HUES6 (cell line): ENCODE measurements around the gene CERK.

Experiments used
- H3K27ac ChIP-seq: 2 replicates; pipeline ENCODE4 v1.7.0; 2013; ENCODE audit warnings: low read depth, mild to moderate bottlenecking, low read length, inconsistent platforms
- H3K27me3 ChIP-seq: 2 replicates; pipeline ENCODE4 v1.6.1; 2013; ENCODE audit warnings: low read length; ENCODE audit not compliant: control insufficient read depth, insufficient read depth
- H3K36me3 ChIP-seq: 2 replicates; pipeline ENCODE4 v1.6.1; 2013; ENCODE audit warnings: low read length; ENCODE audit not compliant: control insufficient read depth, insufficient read depth
- H3K4me1 ChIP-seq: 2 replicates; pipeline ENCODE4 v1.6.1; 2013; ENCODE audit warnings: low read length; ENCODE audit not compliant: control insufficient read depth, insufficient read depth
- H3K4me3 ChIP-seq: 2 replicates; pipeline ENCODE4 v1.5.1; 2013; ENCODE audit warnings: low read depth, low read length
- H3K9ac ChIP-seq: one replicate; pipeline ENCODE4 v1.6.1; 2013; ENCODE audit warnings: mild to moderate bottlenecking, low read length
- H3K9me3 ChIP-seq: 2 replicates; pipeline ENCODE4 v1.6.1; 2013; ENCODE audit warnings: low read depth, low read length; ENCODE audit not compliant: control insufficient read depth, insufficient read depth

CERK gene

DNA sequence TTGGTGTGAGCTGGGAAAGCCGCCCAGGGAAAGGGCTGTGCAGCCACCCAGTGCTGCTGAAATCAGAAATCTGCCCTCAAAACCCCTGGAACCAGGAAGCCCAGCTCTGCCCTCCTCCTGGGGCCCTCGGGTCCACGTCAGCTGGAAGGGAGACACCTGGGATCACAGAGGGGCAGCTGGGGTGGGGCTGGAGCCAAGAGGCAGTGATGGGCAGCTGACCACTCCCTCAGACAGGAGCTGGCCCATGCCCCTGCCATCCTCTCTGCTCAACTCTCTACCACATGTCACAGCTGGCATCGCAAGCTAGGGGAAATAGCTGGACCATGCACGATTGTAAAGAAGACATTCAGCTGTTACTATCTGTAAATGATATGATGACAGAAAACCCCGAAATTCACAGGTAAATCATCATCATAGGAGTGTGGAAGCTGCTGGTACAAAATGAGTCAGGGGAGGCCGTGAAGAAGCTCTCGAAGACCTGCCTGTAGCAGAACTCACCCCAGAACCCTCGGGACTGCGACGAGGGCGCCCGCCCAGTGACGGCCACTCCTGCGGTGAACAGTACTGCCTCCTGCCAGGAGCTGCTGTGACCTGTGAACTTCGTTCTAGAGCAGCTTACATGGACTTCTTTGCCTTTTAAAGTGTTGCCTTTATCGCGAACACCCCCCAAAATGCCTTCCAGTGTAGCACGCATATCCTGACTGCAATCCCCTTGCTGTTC is 55.9 kb downstream of the CERK start:
- no peak overlapping the region for H3K4me3 ChIP-seq
- no peak overlapping the region for H3K27ac ChIP-seq
- H3K36me3 ChIP-seq, result peaks cover 21% of the 10 kb centered on the region
- no peaks in the 10 kb centered on the region for H3K4me1 ChIP-seq
- H3K9ac ChIP-seq, result no peak overlapping the region
- no peaks in the 10 kb centered on the region for H3K9me3 ChIP-seq
- no peaks in the 10 kb centered on the region for H3K27me3 ChIP-seq

DNA sequence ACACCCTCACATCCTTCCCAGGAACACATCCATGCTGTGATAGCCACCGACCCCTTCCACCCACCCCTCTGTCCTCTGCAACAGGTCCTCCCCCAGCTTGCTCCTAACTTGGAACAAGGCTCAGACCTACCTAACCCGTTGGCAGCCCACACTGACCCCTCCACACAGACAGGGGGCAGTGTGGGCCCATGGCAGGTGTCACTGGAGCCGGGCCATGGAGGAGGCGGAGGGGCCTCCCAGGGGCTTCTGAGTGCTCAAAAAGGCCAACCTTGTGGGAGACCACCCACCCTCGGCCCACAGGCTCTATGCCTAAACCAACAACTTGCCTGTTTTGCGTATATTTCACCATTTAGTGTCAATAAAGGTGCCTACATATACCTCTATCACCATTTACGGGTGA is 57.0 kb downstream of the CERK start:
- Histone ChIP-seq H3K27ac (no peak overlapping the region), H3K36me3 (peaks cover 12% of the 10 kb centered on the region), H3K9ac (no peak overlapping the region), H3K4me1 (no peaks in the 10 kb centered on the region), H3K27me3 (no peaks in the 10 kb centered on the region), H3K4me3 (no peak overlapping the region), H3K9me3 (no peaks in the 10 kb centered on the region)

DNA sequence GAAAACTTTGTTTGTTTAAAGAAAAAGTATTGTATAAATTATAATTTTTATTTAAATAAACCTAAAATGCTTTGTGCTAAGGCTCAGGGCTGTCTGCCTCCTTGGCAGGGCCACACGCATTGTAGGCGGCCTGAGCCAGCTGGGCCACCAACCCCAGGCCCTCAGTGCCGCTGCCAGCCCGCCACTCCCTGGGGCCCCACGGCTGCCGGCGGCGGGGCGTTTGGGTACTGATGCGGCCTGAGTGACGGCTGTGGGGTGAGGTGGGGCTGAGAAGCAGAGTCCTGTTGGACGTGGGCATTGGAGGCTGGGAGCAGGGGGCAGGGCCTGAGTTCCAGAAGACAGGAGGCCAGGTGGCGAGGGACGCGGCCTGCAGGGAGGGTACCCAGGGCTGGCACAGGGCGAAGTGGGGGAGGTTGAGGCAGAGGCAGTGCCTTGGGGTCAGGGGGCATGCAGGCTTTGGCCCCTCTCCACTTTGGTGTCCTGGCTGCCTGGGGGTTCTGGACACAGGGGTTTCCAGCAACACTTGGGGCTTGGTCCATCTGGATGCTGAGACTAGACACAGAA is 58.3 kb downstream of the CERK start:
- Histone ChIP-seq H3K4me3 (no peak overlapping the region), H3K4me1 (no peaks in the 10 kb centered on the region), H3K27me3 (no peaks in the 10 kb centered on the region), H3K9ac (no peak overlapping the region), H3K36me3 (peaks cover 13% of the 10 kb centered on the region), H3K27ac (no peak overlapping the region), H3K9me3 (no peaks in the 10 kb centered on the region)

DNA sequence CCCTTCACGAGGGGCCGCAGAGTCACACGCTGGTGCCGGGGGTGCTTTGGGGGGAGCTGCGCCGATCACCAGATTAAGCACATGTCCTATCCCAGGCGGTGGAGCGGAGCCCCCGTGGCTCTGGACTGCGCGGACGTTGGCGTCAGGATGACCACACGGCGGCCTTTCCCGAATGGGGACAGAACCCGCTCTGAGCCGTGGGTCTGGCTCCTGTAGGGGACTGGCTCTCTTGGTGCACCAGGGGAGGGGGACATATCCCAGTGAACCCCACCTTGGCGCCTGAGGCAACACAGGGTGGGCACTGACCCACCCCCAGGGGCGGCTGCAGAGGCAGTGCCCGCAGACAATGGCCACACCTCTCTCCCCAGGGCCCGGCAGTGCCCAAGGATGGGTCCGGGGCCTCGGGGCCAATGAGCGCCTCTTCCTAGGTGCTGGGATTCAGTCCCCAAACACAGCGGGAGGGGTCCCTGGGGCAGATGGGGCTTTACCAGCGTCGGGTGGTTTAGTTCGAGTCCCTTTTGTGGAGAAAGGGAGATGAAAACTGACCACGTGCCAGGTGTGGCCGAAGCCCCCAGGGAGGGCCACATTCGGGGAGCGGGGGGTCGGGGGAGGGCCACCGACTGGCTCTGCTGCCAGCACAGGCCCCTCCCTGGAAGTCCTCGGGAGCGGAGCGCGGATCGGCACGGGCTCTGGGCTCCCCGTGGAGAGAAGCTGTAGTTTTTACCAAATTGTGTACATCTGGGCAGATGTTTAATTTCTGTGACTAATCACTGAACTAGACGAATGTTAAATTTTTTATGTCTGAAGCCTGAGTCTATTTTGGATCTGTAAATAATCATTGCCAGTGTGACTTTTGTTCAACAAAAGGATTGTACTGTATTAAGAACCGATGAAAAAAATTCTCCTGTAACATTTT is 59.0 kb downstream of the CERK start:
- H3K27ac ChIP-seq, result no peak overlapping the region
- peaks cover 13% of the 10 kb centered on the region for H3K36me3 ChIP-seq
- no peaks in the 10 kb centered on the region for H3K4me1 ChIP-seq
- no peaks in the 10 kb centered on the region for H3K27me3 ChIP-seq
- H3K9me3 ChIP-seq, result no peaks in the 10 kb centered on the region
- no peak overlapping the region for H3K4me3 ChIP-seq
- H3K9ac ChIP-seq, result no peak overlapping the region

DNA sequence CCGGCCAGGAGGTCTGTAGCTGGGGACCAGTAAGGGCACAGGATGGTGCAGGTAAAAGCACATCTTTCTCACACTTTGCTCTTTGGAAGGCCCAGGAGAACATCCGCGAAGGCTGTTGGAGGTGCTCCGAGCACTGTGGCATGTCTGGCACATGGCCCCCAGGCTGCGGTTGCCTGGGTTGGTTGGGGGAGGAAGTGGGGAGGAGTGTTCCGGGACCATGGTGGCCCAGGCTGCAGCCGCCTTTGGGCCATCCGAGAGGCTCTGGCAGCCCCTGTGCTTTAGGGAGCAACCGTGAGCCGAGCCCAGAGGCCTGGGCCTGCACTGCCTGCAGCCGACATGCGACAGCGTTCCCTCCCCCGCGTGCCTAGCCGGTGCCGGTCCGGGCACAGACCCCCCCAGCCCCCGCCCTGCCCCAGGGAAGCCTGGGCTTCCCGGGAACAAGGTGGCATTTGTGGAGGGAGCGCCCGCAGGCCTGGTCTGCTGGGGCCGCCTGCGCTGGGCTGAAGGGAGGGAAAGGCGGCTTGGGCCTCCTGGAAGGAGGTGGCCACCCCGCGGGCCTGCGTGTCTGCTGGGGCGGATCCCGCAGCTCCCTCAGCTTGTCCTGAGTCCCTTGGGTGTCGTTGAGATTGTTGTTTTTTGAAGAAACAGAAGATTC is 59.9 kb downstream of the CERK start:
- Histone ChIP-seq H3K9me3 (no peaks in the 10 kb centered on the region), H3K36me3 (peaks cover 21% of the 10 kb centered on the region), H3K4me1 (no peaks in the 10 kb centered on the region), H3K9ac (no peak overlapping the region), H3K4me3 (no peak overlapping the region), H3K27me3 (no peaks in the 10 kb centered on the region), H3K27ac (no peak overlapping the region)

DNA sequence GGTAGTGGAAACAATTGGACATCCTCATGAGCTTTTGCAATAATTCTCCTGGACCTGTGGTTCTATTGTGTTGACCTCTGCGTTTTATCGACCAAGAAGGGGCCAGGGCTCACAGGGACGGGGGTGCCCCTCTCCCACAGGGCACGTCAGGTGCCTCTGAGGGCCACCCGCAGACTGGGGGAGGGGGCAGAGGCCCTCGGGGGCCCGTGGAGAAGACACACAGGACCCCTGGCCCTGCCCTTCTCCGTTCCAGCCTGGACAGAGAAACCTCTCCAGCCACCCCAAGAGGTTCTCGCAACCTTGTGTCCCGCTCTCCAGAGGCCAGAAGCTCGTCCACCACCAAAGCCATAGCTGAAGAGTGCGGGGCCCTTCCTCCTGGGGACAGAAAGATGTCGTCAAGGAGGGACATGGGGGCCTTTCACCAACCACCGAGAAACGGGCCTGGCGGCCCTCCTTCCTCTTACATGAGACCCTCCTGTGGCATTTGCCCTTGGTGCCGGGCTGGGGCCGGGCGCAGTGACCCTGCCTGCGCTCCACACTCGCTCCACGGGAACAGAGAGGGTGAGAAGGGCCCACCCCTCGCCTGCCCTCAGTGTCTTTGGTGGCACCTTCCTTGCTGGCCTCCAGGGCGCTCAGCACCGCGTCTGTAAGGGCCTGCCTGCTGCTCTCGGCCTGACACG is 60.6 kb downstream of the CERK start:
- Histone ChIP-seq H3K4me1 (no peaks in the 10 kb centered on the region), H3K36me3 (peaks cover 26% of the 10 kb centered on the region), H3K27ac (no peak overlapping the region), H3K27me3 (no peaks in the 10 kb centered on the region), H3K9me3 (no peaks in the 10 kb centered on the region), H3K9ac (no peak overlapping the region), H3K4me3 (no peak overlapping the region)

DNA sequence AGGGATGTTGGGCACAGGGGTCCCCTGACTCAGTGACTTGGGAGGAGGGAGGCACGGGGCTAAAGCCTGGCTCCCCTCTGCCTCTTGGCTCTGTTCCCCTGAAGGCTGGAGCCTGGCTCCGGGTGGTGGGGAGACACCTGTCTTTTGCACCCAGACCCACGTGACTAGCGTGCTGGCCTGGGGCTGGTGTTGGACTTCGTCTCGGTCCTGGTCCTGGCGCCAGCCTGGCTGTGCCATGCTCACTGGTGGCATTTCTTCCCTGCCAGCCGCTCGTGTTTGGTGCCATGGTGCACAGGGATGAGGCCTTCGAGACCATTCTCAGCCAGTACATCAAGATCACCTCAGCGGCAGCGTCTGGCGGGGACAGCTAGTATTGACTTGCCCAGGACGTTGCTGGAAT is 61.2 kb downstream of the CERK start:
- no peaks in the 10 kb centered on the region for H3K4me1 ChIP-seq
- H3K27ac ChIP-seq, result no peak overlapping the region
- H3K36me3 ChIP-seq, result peaks cover 26% of the 10 kb centered on the region

DNA sequence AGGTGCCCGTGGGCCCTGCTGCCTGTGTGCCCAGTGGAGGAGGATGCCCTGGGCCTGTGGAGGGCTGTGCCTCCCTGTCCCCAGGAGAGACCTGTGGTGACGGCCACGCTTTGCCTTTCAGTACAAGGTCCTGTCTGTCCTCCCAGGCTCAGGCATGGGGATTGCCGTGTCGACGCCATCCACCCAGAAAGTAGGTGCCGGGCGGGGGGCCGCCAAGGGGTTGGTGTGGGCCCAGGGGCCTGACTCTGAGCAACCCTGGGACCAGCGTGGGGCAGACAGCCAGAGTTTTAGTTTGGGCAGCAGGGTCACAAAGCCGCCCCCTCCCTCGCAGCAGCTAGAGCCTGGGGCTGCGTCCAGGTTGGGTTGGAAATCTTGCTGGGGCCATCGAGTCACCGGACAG is 61.6 kb downstream of the CERK start:
- H3K4me3 ChIP-seq, result no peak overlapping the region
- no peak overlapping the region for H3K9ac ChIP-seq
- H3K4me1 ChIP-seq, result no peaks in the 10 kb centered on the region
- H3K36me3 ChIP-seq, result peaks cover 26% of the 10 kb centered on the region
- no peaks in the 10 kb centered on the region for H3K9me3 ChIP-seq
- no peaks in the 10 kb centered on the region for H3K27me3 ChIP-seq
- H3K27ac ChIP-seq, result no peak overlapping the region

More for the DNA sequence above, 61.2 kb downstream of the CERK start:
- Histone ChIP-seq H3K27me3 (no peaks in the 10 kb centered on the region), H3K4me3 (no peak overlapping the region), H3K9ac (no peak overlapping the region), H3K9me3 (no peaks in the 10 kb centered on the region)

DNA sequence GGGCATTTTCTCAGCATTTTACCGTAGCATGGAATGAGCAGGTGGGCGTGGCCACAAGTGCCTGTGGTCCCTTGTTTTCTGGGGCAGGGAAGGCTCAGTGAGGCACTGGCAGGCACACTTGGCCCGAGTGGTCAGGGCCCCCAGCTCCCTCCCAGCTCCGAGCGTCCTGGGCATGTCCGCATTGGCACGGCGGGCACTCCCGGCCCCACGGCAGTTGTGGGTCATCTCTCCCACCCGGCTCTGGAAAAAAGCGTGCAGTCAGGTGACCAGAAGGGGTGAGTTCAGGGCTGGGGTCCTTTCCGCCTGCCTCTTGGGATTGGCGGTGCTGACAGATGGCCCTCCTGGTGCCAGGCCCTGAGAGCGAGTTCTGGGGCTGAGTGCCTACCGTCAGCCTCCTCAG is 62.1 kb downstream of the CERK start:
- no peak overlapping the region for H3K27ac ChIP-seq
- H3K4me1 ChIP-seq, result no peaks in the 10 kb centered on the region
- H3K4me3 ChIP-seq, result no peak overlapping the region
- no peak overlapping the region for H3K9ac ChIP-seq
- no peaks in the 10 kb centered on the region for H3K9me3 ChIP-seq
- H3K27me3 ChIP-seq, result no peaks in the 10 kb centered on the region
- H3K36me3 ChIP-seq, result peaks cover 26% of the 10 kb centered on the region

DNA sequence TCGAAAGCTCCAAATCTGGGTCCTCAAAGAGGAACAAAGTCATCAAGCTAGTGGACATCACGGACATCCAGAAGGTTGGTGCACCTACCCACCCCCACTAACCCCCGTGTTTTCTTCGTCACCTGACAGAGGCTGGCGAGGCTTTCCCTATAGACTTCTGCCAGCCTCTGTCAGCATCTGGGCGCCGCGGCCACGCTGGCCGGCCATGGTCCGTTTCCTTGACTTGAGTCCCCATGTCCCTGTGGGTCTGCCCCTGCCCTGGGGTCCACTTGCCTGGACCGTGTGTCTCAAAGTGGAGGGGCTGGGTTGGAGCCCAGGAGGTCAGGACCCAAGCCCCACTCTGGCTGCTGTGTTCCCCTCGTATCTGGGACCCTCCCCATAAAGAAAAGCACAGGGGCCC is 62.6 kb downstream of the CERK start:
- Histone ChIP-seq H3K9me3 (no peaks in the 10 kb centered on the region), H3K4me3 (no peak overlapping the region), H3K4me1 (no peaks in the 10 kb centered on the region), H3K36me3 (peaks cover 26% of the 10 kb centered on the region), H3K27ac (no peak overlapping the region), H3K9ac (no peak overlapping the region), H3K27me3 (no peaks in the 10 kb centered on the region)
